ENCODE measurements around the gene BAIAP2L1. TPM values are rescaled to one million over a fixed set of nuclear protein-coding genes. Genes with fewer than 3 reads are reported as not detected.

BAIAP2L1 gene
- total and polyA plus RNA-seq, 9 of the 15 experiments (the other 6 are each of a cell fraction or from before 2014, with no cell fraction given), result 4.2 to 29.8 (median 15.5) TPM

GRCh38 chr7:98276241-98276761 lies 124.6 kb downstream of the BAIAP2L1 start:
- 47% methylated on average over 5 of the region's 5 CpGs for WGBS (ENCODE audit: insufficient coverage, low coverage, missing lambda C conversion rate)
- Histone ChIP-seq H2AFZ (ENCODE audit: low read depth, low read length) (0 out of 2 replicates have a peak overlapping the region, but pooled peaks have one; percentile 16), H3K9me1 (ENCODE audit: control insufficient read depth, insufficient read depth, low read length) (no peaks in the 10 kb centered on the region), H3K27ac (ENCODE audit: extremely low read depth, low read depth, low read length) (no peak overlapping the region), H3K4me3 (no peak overlapping the region), H3K4me1 (replicated peaks in 1 of 2; ENCODE audit: control insufficient read depth in 2 of 2, insufficient read depth in 2 of 2, low read length in 2 of 2) (peaks cover 2 to 8% of the 10 kb centered on the region in 2 experiments; a peak in 3 of 5 replicates), H3K9me3 (replicated peaks; ENCODE audit: control insufficient read depth, insufficient read depth, low read depth, low read length) (no peaks in the 10 kb centered on the region), H3K79me2 (ENCODE audit: control insufficient read depth, insufficient read depth, low read length) (no peaks in the 10 kb centered on the region), H3K27me3 (ENCODE audit: control insufficient read depth in 2 of 2, insufficient read depth in 2 of 2, low read length in 2 of 2) (no peaks in the 10 kb centered on the region), H3K9ac (ENCODE audit: insufficient read depth in 1 of 2, low read depth in 2 of 2, low read length in 2 of 2) (no peak overlapping the region), H3K36me3 (ENCODE audit: control insufficient read depth, insufficient read depth, low read length) (no peaks in the 10 kb centered on the region), H4K20me1 (replicated peaks; ENCODE audit: control insufficient read depth, insufficient read depth, low read length) (no peaks in the 10 kb centered on the region), H3K4me2 (ENCODE audit: insufficient read depth, low read length) (no peak overlapping the region)
- FAIRE-seq (no peak), DNase-seq (ENCODE audit: extremely low read depth in 1 of 4, low spot score in 3 of 4) (no peak), ATAC-seq (no peak)
- intact Hi-C loops (cut with micrococcal nuclease), result no loop called here
- no TSS peak for BruUV-seq (replicated peaks)
- CTCF ChIA-PET (ENCODE audit: low intra/inter-chr PET ratio), result no interaction called here
- in situ Hi-C loops (cut with MboI), result no loop called here
- POLR2A ChIA-PET, result no interaction called here
- TF ChIP-seq EGR1 (conservative IDR thresholded peaks at IDR 0.05) (no peak), ZBTB9 (CRISPR knock-in tag; IDR thresholded peaks at IDR 0.05) (no peak), BCL6 (CRISPR knock-in tag; IDR thresholded peaks at IDR 0.05) (no peak), ZNF407 (IDR thresholded peaks at IDR 0.05; ENCODE audit: low read depth) (no peak), MBD1 (CRISPR knock-in tag; IDR thresholded peaks at IDR 0.05) (no peak), SETDB1 (IDR thresholded peaks at IDR 0.05; ENCODE audit: low read length) (no peak), RBM34 (IDR thresholded peaks at IDR 0.05; ENCODE audit: borderline replicate concordance, insufficient read depth, low read length) (no peak), ZBTB8A (IDR thresholded peaks at IDR 0.05; ENCODE audit: partially characterized antibody) (no peak), MTA2 (IDR thresholded peaks at IDR 0.05; ENCODE audit: low read depth) (no peak)
